ENCODE measurements around the gene SLC39A2.
"Not testable (repeated sequence)": the region's sequence is repeated elsewhere in the genome, so short reads cannot be mapped to it uniquely, and the experiment has no call there.

The SLC39A2 gene

DNA sequence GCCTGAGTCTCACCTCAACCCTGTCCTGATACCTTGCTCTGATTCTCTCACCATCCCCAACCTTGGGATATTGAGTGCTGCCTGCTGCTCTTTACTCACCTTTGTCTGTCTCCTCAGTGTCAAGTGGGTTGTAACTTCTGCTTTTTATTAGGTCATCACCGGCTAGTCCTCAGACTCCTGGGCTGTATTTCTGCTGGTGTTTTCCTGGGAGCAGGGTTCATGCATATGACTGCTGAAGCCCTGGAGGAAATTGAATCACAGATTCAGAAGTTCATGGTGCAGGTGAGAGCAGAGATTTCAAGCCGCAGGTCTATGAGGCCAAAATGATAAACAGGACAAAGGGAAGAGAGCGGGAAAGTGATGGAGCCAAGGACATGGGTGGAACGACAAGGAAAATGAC is 498 bp downstream of the SLC39A2 start:
- no peaks in the 10 kb centered on the region for H3K9me3 Mint-ChIP-seq
- H3K4me1 Mint-ChIP-seq, result peaks cover 15% of the 10 kb centered on the region
- H3K27me3 Mint-ChIP-seq (ENCODE audit: low read depth), result no peaks in the 10 kb centered on the region
- no peak overlapping the region for H3K4me3 Mint-ChIP-seq
- H3K36me3 Mint-ChIP-seq (ENCODE audit: low read depth), result peaks cover 22% of the 10 kb centered on the region
- TF ChIP-seq, protein P1, sequence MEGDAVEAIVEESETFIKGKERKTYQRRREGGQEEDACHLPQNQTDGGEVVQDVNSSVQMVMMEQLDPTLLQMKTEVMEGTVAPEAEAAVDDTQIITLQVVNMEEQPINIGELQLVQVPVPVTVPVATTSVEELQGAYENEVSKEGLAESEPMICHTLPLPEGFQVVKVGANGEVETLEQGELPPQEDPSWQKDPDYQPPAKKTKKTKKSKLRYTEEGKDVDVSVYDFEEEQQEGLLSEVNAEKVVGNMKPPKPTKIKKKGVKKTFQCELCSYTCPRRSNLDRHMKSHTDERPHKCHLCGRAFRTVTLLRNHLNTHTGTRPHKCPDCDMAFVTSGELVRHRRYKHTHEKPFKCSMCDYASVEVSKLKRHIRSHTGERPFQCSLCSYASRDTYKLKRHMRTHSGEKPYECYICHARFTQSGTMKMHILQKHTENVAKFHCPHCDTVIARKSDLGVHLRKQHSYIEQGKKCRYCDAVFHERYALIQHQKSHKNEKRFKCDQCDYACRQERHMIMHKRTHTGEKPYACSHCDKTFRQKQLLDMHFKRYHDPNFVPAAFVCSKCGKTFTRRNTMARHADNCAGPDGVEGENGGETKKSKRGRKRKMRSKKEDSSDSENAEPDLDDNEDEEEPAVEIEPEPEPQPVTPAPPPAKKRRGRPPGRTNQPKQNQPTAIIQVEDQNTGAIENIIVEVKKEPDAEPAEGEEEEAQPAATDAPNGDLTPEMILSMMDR (IDR thresholded peaks at IDR 0.05; ENCODE audit: unreplicated experiment in 3 of 3), result no peak
- peak overlapping the region in 1 of 3 experiments; percentile 90 for H3K27ac Mint-ChIP-seq

DNA sequence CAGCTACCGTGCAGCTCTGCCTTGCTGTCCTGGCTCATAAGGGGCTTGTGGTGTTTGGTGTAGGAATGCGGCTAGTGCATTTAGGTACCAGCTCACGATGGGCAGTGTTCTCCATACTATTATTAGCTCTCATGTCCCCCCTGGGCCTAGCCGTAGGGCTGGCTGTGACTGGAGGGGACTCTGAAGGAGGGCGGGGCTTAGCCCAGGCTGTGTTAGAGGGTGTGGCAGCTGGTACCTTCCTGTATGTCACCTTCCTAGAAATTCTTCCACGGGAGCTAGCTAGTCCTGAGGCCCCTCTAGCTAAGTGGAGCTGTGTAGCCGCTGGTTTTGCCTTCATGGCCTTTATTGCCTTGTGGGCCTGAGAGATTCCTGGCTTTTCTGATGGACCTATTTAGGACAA is 2.1 kb downstream of the SLC39A2 start:
- H3K9me3 Mint-ChIP-seq, result no peaks in the 10 kb centered on the region
- H3K36me3 Mint-ChIP-seq (ENCODE audit: low read depth), result peaks cover 8% of the 10 kb centered on the region
- peaks cover 15% of the 10 kb centered on the region for H3K4me1 Mint-ChIP-seq
- no peaks in the 10 kb centered on the region for H3K27me3 Mint-ChIP-seq (ENCODE audit: low read depth)
- TF ChIP-seq, protein P1 (IDR thresholded peaks at IDR 0.05; ENCODE audit: unreplicated experiment in 3 of 3), result no peak
- no peak overlapping the region for H3K4me3 Mint-ChIP-seq
- no peak overlapping the region for H3K27ac Mint-ChIP-seq

DNA sequence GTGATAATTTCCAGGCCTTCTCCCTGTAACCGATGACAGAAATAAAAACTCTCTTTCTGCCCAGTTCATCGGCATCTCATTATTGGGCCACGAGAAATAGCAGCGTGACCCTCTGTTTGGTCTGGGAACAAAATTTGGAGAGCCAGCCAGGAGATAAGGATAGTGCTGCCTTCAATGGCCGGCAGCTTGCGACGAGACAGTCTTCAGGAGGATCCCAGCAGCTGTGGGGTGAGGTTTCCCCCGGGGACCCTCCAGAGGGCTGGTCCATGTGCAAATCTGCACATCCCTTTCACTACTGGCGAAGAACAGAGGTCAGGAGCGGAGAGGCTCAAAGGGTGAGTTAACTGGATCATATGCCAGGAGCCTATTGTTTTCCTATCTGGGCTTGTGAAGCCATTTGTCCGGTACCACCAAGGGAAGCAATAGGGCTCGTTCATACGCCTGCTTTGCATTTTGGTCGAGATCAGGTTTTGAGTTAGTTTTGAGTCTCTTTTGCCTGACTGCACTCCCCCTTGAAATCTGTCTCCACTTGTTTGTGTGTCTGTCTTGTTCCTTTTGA is 4.8 kb downstream of the SLC39A2 start:
- no peaks in the 10 kb centered on the region for H3K36me3 Mint-ChIP-seq (ENCODE audit: low read depth)
- H3K9me3 Mint-ChIP-seq, result no peaks in the 10 kb centered on the region
- no peak overlapping the region for H3K4me3 Mint-ChIP-seq
- TF ChIP-seq, protein P1 (IDR thresholded peaks at IDR 0.05; ENCODE audit: unreplicated experiment in 3 of 3), result no peak
- H3K4me1 Mint-ChIP-seq, result peaks cover 15% of the 10 kb centered on the region
- H3K27me3 Mint-ChIP-seq (ENCODE audit: low read depth), result no peaks in the 10 kb centered on the region
- peak overlapping the region; percentile 44 to 74 (median 54) for H3K27ac Mint-ChIP-seq

DNA sequence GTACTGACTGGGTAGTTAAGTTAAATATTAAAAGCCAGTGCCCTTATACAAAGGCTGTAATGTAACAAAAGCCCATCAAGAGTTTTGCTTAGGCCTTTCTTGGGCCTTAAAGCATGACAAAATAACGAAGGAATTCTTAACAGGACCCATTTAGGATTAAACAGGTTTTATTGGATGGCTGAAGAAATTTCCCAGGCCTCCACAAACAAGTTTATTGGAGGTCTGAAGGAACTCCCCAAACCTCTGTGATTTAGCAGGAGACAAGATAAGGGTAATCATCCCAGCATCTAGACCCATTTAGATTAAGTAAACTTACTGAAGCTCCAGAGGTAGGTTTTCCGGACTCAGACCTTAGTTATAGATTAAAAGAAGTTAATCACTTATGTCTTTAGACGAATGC is 10.6 kb downstream of the SLC39A2 start:
- not testable (repeated sequence) for H3K4me3 Mint-ChIP-seq; H3K27me3 Mint-ChIP-seq (ENCODE audit: low read depth); H3K9me3 Mint-ChIP-seq; H3K36me3 Mint-ChIP-seq (ENCODE audit: low read depth)
- Mint-ChIP-seq H3K27ac (peak overlapping the region; percentile 97), H3K4me1 (peaks cover 13% of the 10 kb centered on the region)

DNA sequence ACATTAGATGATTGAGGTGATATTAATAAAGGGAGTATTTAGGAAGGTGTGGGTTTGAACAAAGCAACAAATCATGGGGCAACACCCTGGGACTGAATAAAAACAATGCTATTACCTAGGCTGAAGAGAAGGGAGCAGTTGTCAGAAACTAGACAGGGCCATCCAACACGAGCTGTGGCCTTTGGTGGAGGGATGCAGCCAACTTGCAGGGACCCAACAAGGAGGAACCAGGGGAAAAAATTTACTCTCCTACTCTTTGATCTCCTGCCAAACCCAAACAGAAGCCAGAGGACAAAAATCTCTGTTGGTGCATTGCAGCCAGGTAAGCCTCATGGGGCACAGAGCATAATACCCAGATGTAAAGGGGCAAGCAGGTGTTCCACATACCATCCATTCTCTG is 12.0 kb downstream of the SLC39A2 start:
- Mint-ChIP-seq H3K27ac (peak overlapping the region; percentile 2 to 79 (median 62)), H3K27me3 (ENCODE audit: low read depth) (no peaks in the 10 kb centered on the region), H3K4me3 (no peak overlapping the region), H3K9me3 (no peaks in the 10 kb centered on the region), H3K4me1 (peaks cover 22% of the 10 kb centered on the region), H3K36me3 (ENCODE audit: low read depth) (no peaks in the 10 kb centered on the region)
- TF ChIP-seq, protein P1 (IDR thresholded peaks at IDR 0.05; ENCODE audit: unreplicated experiment in 3 of 3), result no peak

DNA sequence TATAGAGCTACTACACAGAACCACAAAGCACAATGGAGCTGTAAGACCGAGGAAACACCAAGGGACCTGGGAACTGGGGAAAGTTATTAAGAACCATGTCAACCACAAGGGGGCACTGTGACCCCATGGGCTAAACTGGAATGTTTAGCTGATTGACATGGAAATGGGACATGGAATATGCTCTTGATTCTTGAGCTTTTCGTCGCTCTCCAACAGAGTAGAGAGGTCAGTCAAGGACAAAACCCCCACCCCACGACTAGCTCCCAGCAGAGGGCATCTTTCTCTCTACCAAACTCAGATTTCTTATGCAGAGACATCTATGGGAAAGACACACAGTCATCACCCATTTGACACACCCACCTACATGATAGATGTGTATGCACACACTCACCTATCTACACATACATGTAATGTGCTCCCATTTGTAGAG is 15.7 kb downstream of the SLC39A2 start:
- H3K36me3 Mint-ChIP-seq (ENCODE audit: low read depth), result peaks cover 26% of the 10 kb centered on the region

More for the DNA sequence above, 15.7 kb downstream of the SLC39A2 start:
- Mint-ChIP-seq H3K9me3 (no peaks in the 10 kb centered on the region), H3K4me3 (no peak overlapping the region), H3K27me3 (ENCODE audit: low read depth) (peaks cover 3% of the 10 kb centered on the region), H3K4me1 (peaks cover 14% of the 10 kb centered on the region), H3K27ac (peak overlapping the region; percentile 2 to 56 (median 6))
- TF ChIP-seq, protein P1 (IDR thresholded peaks at IDR 0.05; ENCODE audit: unreplicated experiment in 3 of 3), result peak; percentile 88 to 92 (median 89)
